Germinal center (tissue), 1 donor: Measurements from ENCODE around the gene SCN4A.
"Not testable (repeated sequence)": the region's sequence is repeated elsewhere in the genome, so short reads cannot be mapped to it uniquely, and the experiment has no call there.

Source experiments
- DNase-seq: peaks from one replicate; pipeline ENCODE4 v3.0.0; 2012; ENCODE audit warnings: mixed read lengths, low spot score

The SCN4A gene

DNA sequence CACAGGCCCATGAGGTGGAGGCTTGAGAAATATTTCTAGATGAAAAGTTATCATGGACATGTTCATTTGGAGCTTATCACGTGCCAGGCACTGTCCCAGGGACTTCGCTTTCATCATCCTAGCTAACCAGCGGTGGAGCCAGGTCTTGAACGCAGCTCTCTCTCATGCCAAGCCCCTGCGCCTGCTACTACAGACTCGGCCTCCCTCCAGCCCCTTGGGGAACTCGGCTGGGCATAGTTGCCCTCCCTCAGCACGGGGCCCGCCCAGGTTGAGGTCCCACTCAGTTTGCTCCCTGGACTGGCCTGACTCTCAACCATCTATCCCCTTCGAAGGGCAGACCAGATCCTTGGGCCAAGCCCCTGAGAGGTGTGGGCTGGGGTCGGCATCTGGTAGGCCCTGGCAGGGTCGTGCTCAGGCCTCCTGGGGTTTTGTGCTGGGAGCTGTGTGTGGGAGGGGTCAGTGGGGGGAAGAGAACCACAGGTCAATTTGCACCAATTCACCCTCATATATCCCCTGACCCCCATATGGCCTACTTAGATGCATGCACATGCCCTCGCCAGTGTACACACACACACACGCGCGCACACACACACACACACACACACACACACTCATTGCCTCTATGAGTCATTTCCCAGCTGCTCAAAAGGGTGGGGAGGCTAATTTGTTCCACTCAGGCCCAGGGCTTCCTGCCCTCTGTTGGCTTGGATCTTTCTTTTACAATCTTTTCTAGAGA lies 12.1 kb upstream of the SCN4A start:
- no peak for DNase-seq

- no peak for DNase-seq
These were observed 11.5 kb upstream of the SCN4A start for GRCh38 chr17:63984236-63984635.

DNA sequence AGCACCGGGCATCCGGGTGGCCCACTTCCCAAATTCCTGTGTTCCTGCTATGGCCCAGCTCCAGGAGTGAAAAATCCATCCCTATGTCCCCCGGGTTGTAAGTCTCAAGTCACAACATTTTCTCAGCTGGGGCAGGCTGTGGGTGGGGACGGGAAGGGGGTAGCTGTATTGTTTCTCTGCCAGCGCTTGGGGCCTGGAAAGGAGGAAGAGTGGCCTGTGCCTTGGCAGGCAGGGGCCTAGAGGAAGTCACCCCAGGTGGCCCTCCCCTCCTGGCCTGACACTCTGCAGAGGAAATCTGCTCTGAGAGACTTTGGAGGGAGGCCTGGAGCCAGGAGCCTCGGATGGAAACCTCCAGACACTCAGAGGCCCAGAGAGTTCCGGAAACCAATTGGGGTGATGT lies 10.6 kb upstream of the SCN4A start:
- DNase-seq: no peak

GRCh38 chr17:63982641-63983040 lies 9.9 kb upstream of the SCN4A start:
- not testable (repeated sequence) for DNase-seq

DNA sequence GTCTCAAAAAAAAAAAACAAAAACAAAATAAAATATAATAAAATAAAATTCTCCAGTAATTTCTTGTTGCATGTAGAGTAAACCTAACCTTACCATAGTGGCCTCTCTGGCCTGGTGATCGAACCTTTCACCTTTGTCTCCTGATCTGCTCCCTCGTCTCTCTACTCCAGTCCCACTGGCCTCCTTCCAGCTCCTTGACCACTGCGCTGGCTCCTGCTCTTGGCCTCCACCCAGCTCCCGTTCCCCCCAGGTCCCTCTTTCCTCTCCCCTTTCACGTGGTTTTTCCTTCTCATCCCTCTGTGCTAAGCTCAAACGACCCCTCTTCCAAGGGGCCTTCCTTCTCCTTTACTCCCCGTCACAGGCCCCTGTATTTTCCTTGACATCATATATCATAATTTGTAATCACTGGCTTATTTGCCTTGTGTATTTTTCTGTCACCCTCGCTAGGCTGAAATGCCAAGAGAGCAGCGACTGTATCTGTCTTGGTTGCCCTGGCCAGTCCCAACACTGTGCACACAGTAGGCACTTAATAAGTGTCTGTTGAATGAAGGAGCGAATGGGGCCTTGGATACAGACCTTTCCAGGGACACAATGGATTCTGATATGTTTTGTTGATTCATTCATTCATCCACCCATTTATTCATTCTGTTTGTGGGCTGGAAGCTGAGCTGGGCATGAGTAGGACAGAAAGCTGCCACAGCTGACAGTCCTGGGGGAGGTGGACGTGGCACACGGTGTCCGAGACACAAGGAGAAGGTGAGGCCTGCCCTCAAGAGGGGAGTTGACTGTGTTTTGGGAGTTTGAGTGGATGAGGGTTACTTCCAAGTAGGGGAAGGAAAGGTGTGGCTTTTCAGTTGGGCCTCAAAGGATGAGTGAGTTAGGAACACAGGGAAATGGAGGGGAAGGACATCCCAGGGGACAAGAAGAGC lies 5.8 kb upstream of the SCN4A start:
- no peak for DNase-seq

DNA sequence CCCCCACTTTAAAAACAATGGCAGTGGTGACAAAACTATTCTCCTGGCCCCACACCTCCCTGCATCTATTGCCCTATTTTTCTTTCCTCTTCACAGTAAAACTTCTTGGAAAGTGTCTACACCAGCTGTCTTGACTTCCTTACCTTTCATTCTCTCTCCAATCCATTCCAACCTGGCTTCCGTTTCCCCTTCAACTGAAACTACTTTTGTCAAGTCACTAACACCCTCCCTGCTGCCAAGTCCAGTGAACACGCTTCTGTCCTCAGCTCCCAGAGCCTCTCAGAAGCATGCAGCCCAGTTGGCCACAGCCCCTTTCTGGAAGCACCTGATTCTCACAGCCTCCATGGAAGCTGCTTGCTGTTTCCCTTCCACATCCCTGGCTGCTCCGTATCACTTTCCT lies 4.0 kb upstream of the SCN4A start:
- DNase-seq: no peak

GRCh38 chr17:63975541-63976092 lies 2.9 kb upstream of the SCN4A start:
- DNase-seq: no peak

GRCh38 chr17:63974594-63975192 lies 2.0 kb upstream of the SCN4A start:
- no peak for DNase-seq

DNA sequence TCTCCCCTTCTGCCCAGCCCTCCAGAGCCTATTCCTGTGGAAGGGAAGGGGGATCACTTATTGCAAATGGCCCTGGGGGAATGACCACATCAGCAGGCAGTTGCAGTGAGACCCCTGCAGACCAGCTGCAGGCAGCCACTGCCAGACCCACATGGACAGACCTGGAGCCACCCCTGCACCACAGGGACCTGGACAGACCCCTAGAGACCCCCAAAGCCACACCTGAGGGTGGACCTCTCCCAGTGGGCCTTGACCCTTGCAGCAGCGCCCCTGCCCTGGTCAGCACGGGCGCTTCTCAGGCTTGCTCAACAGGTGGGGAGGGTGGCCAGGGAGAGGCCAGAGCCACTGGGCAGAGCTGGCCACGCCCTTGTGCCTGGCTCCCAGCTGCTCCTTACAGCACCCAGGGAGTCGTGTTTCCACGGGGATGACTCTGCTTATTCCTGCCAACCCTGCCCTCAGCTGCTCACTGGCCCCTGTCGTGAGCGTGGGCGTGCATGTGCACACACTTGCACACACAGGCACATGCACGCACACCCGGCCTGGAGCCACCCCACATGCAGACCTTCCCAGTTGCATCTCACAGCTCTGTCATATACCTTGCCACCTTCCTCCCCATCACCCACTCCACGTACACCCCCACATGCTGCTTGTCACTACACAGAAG lies 1.3 kb upstream of the SCN4A start:
- no peak for DNase-seq

DNA sequence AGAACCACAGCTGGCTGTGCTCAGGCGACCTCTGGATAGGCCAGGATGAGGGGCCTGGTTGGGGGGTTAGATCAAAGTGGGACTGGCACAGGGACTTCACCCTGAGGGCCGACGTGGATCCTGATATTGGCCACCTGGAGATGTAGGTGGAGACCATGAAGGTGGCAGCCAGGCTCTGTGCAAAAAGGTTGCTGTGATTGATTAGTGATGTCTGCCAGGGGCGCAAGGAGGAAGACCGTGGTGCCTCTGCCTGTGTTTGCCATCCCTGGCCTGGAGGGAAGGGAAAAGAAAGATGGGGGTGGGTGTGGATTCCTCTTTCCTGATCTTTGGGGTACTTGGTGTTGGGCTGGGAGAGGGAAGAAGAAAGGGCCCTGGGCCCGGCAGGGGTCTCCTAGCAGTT lies 529 bp upstream of the SCN4A start:
- DNase-seq: no peak

- DNase-seq: no peak
These were observed 3.4 kb downstream of the SCN4A start for GRCh38 chr17:63969278-63969677.

- DNase-seq: no peak
These were observed 4.8 kb downstream of the SCN4A start for GRCh38 chr17:63967953-63968352.

DNA sequence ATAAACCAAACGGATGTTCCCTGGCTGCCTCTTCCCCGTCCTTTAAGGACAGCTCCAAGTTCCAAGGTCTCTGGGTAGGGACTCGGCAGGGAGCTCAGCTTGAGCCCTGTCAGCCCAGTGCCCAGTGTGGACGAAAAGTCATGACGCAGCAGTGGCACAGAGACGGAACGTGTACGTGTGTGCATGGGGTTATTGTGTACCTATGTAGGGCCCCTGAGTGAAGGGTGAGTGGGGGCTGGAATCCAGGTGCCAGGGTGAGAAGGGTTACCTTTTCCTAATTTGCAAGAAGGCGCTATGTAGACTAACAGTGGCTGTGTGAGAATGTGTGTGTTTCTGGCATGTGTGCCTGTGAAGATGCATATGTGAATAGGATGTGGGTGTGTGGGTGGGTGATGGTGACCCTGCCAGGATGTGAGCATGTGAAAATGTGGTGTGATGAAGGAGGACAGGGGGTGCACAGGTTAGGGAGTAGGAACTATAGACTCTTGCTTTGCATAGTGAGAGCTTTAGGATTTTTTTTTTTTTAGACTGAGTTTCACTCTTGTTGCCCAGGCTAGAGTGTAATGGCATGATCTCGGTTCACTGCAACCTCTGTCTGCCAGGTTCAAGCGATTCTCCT lies 6.0 kb downstream of the SCN4A start:
- DNase-seq: no peak

- DNase-seq: no peak
These were observed 9.6 kb downstream of the SCN4A start for GRCh38 chr17:63963123-63963522.

DNA sequence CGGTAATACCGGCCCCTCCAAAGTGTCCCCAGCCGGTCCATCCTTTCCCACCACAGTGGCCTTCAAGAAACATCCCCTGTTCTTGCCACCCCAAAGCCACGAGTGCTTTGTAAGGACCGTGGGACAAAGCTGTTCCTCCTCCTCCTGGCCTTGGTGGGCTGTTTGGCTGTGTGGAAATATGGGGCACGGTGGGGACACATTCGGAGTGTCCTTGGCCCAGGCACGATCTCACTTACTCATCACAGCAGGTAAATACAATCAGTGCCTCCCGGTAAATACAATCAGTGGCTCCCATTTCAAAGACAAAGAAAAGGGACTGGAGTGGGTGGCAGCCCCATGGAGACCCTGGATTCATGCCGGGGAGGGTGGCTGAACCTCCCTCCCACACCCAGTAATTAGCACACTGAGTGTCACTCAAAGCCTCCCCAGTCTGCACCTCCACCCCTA lies 10.4 kb downstream of the SCN4A start:
- no peak for DNase-seq

DNA sequence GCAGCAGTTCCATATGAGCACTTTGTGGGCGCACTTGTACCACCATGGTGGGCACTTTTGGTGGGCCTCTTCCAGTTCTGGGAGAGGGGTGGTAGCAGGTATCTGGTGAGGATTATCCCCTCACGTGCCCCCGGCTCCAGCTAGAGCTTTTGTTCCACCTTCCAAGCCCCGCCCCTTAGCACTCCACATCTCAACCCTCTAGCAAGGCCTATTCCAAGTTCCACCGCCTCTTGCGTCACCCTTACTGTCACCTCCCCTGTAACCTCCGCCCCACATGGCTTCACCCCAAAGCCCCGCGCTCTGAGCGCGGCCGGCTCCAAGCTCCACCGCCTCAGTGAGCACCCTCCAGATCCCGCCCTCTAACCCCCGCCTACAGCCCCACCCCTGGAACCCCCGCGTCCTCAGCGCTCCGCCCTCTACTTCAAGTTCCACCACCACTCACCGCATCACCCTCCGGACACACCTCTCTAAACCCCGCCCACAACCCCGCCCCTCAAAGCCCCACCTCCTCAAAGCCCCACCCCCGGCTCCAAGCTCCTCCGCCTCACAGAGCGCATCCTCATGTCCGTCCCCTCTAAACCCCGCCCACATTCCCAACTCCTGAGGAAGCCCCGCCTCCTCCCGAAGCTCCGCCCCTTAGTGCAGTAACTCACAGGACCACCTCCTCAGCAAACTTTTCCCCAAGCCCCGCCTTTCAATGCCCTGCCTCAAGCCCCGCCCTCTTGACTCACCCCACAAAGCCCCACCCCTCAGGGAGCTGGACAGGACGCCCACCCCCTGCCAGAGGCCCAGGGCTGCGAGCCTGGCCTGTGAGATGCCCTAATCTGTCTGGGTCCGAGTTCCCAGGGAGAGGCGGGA lies 11.1 kb downstream of the SCN4A start:
- peak; percentile 82 for DNase-seq

DNA sequence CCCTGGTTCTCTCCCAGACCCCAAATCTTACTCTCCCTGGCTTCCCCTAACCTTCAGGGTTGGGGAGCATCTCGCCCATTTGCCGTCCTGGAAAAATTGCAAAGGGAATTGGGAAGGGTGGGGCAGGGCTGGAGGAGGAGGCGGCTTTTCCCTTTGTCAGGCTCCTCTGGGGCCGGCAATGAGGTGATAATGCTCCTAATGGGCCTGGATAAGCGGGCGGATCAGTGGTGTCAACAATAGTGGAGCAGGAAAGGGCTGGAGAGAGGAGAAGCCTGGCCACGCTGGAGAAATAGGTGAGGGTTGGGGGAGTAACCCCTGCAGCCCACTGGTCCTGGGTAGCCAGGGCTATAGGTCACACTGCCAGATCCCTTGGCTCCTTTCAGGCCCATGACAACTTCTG lies 12.3 kb downstream of the SCN4A start:
- no peak for DNase-seq

- no peak for DNase-seq
These were observed 12.7 kb downstream of the SCN4A start for GRCh38 chr17:63960006-63960405.

DNA sequence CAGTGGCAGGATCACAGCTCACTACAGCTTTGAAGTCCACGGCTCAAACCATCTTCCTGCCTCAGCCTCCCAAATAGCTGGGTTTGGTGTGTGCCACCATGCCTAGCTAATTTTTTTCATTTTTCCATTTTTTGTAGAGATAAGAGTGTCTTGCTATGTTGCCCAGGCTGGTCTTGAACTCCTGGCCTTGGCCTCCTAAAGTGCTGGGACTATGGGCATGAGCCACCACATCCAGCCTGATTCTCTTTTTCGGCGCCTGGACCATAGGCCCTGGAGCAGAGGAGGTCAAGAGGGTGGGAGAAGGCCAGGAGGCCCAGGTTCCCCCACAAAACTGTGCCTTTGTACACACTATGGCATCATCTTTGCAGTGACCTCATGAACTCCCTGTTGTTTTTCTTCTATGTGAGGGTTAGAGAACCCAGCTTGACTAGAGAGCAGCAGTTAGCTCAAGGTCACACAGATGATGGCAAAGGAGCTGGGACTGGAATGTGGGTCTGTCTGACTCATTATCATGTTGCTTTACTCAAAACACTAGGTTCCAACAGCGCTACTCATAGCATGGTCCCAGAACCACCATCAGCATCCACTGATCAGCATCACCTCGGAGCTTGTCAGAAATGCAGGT lies 16.3 kb downstream of the SCN4A start:
- DNase-seq: no peak

- DNase-seq: no peak
These were observed 16.9 kb downstream of the SCN4A start for GRCh38 chr17:63955791-63956190.
